Measurements from ENCODE around the gene NR5A1.
A peak's percentile ranks its signal among the peaks of the same experiment; 100 is the strongest.

NR5A1 gene

DNA sequence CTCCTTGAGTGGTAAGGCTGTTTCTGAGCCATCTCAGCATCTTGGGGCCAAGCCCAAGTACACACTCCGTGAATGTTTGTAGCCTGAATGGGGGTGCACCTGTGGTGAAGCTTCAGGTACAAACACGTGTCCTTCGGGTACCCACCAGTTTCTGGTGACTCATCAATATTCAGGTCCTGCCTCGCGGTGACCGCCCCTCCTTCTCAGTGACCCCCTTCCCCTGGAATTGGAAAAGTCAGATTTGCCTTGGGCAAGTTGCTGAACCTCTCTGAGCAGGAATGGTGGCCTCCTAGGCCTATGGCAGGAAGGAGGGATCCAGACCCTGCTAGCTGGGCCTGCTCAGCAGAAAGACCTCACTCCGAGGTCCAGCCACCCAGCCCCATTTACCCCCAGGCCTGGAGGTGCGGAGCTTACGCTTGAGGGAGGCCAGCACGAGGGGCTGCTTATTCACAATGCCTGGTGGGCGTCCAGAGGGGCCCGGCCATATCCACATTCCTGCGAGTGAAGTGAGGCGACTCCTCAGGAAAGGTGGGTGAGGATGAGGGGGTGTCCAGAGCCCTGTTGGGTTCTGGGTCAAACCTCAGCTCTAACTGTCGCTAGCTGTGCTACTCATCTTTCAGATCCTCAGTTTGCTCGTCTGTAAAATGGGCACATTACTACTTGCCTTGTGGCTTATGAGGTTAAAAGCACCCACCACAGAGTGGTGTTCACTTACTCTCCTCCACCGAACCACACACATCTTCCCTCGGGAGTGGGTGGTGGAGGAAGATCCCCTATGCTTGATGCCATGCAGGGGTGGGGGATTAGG is 49.9 kb downstream of the NR5A1 start:
- DNase-seq: no peak

DNA sequence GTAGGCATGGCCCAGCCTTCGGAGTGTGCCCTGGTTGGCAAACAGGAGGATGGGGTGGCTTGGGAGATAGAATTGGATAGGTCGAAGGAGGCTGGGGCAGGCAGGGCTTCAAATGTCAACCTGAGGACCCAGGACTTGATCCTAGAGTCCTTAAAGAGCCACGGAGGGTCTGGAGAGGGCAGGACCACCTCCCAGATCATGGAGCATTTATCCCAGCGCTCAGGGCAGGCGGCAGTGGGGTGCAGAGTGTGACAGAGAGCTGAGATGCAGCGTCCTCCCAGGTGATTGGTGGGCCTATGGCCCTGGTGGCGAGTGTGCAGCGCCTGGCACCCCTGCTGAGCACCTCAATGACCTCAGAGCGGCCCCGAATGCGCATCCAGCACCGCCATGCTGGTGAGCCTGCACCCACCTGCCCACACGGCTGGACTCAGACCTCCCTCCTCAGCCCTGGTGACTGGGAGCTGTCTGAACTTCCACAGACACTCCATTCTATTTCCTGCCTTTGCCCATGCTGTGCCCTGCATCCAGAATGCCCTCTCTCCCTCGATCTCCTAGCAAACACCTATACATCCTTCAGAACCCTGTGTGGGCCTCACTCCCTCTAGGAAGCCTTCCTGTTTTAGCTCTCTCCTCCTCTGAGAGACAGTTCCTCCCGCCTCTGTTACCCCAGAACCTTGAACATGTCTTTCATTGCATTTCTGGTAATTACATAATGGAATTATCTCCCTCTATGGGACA is 50.7 kb downstream of the NR5A1 start:
- DNase-seq: peak; percentile 29

DNA sequence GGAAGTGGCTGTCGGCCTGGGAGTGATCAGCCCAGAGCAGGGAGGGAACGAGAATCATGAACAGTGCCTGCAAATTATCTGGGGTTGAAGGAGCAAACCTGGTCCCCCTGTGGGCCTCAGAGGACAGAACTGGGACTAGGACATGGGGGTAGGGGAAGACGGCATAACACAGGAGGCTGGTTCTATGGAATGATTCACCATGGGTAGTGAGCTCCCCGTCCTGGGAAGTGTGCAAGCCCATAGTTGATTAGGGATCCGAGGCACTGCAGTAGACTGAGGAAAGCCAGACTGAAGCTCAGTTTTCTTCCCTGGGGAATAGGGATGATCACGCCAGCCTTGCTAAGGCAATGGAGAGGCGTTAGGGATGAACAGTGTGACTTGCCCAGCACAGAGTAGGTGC is 51.4 kb downstream of the NR5A1 start:
- DNase-seq: no peak

DNA sequence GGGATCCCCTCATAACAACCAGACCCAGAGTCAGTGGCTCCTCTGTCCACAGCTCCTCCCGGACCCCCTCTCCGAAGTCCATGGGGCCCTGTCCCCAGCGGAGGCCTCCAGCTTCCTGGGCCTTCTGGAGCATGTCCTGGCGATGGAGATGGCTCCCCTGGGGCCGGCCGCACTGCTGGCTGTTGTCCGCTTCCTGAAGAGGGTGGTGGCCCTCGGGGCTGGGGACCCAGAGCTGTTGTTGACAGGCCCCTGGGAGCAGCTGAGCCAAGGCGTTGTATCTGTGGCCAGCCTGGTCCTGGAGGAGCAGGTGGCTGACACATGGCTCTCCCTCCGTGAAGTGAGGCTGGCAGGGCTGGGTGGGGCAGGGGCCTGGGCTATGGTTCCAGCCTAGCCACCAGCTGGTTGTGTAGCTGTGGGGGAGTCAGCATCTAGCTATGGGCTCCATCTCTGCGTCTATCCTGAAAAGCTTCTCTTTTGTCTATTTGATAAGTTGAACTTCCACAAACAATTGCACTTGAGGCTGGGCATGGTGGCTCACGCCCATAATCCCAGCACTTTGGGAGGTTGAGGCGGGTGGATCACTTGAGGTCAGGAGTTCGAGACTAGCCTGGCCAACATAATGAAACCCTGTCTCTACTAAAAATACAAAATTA is 52.3 kb downstream of the NR5A1 start:
- DNase-seq: peak; percentile 32

GRCh38 chr9:124454296-124454695 is 52.9 kb downstream of the NR5A1 start:
- peak; percentile 24 for DNase-seq

DNA sequence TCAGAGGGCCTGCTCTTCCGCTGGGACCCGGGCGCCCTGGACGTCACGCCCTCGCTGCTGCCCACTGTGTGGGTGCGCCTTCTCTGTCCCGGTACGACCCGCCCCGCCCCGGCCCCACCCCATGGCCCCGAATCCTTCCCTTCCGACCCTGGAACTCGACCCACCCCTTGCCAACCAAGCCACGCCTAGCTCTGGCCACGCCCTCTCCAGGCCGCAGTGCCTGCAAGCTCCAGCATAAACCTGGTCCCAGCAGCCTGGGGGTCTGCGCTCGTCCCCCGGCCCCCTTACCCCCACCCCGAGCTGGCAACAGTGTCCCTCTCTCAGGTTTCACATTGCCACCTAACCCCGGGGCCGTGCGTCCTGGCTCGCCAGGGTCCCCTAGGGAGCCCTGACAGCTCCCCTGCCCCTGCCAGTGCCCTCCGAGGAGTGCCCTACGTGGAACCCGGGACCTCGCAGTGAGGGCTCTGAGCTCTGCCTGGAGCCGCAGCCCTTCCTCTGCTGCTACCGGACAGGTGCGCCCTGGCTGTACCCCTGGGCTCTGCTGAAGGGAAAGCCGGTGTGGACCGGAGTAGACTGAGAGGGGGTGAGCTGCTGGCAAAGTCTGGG is 53.5 kb downstream of the NR5A1 start:
- DNase-seq: peak; percentile 46

DNA sequence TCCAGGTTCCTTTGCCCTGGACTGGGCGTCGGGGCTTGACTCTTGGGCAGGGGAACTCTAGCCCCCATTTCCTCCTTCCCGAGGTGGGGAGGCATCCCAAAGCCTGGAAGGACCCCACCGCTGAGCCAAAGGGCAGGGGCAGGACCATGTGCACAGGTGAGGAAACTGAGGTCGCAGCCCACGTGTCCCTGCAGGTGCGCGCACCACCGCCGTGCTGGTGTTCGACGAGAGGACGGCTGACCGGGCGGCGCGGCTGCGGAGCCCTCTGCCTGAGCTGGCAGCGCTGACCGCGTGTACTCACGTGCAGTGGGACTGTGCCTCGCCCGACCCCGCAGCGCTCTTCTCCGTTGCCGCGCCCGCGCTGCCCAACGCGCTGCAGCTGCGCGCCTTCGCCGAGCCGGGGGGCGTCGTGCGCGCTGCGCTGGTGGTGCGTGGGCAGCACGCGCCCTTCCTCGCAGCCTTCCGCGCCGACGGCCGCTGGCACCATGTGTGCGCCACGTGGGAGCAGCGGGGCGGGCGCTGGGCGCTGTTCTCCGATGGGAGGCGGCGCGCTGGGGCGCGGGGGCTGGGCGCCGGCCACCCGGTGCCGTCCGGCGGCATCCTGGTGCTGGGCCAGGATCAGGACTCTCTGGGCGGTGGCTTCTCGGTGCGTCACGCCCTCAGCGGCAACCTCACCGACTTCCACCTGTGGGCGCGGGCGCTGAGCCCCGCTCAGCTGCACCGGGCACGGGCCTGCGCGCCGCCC is 54.2 kb downstream of the NR5A1 start:
- no peak for DNase-seq

DNA sequence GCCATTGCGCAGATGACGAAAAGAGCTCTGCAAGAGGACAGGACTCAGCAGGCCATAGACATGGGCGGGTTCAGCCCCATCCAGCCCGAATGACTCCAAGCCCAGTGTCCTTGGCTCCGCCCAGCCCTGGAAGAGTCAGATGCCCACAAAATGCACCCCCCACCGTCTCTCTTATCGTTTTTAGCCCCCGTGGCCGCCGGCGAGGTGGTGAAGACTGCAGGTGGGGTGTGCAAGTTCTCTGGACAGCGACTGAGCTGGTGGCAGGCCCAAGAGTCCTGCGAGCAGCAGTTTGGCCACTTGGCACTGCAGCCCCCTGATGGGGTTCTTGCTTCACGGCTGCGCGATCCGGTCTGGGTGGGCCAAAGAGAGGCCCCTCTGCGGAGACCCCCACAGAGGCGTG is 54.9 kb downstream of the NR5A1 start:
- peak; percentile 48 for DNase-seq

DNA sequence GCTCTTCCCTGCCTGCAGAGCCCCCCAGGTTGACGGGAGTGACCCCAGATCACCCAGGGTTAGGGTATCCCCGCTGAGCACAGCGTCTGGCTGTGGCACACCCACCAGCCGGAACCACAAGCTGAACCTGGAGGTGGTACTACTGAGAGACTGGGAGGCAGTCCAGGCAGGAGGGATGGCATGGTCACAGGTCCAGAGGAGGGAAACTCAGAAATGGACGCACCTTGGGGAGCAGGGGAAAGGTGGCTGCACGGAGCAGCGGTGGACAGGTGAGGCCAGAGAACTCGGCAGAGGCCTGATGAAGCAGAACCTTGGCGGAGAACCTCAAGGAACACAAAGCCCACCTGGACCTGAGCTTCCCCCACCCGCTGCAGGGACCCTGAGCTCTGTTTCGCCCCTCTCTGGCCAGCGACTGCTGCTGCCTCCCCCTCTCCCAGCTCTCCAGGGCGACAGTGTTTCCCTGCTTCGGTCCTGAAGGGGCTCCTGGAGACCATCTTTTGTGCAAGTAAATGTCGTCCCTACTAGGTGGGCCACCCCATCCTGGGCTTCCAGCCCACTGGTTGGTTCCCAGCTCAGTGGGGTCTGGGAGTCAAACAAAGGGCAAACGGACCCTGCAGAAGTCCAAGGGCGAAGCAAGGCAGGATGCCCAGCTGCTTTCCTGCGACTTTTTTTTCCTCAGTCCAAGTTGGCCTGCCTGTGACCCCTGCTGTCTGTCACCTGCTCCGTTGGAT is 56.1 kb downstream of the NR5A1 start:
- DNase-seq: peak; percentile 51

GRCh38 chr9:124450241-124450924 is 56.8 kb downstream of the NR5A1 start, which contains the start of gene ADGRD2:
TSS of gene ADGRD2 (plus strand) at chr9:124450451. CDS start at chr9:124451667, 1,216 bp downstream.
- peak; percentile 49 for DNase-seq

- no peak for DNase-seq
Measured at GRCh38 chr9:124449381-124450151, 57.6 kb downstream of the NR5A1 start.

GRCh38 chr9:124448019-124448418 is 59.2 kb downstream of the NR5A1 start:
- DNase-seq: no peak

DNA sequence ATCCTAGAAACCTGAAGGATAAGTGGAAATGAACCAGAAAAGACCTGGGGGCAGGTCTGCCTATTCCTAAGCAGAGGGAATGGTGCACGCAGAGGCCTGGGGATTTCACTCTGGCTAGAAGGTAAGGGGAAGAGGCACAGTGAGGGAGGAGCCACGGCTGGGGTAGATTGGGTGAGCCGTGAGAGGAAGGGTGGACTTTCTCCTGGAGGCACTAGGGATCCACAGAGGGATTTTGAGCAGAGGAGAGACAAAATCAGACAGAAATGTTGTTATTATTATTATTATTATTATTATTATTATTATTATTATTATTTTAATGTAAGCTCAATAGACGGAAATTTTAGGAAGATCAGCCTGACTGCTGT is 59.9 kb downstream of the NR5A1 start:
- DNase-seq: no peak

DNA sequence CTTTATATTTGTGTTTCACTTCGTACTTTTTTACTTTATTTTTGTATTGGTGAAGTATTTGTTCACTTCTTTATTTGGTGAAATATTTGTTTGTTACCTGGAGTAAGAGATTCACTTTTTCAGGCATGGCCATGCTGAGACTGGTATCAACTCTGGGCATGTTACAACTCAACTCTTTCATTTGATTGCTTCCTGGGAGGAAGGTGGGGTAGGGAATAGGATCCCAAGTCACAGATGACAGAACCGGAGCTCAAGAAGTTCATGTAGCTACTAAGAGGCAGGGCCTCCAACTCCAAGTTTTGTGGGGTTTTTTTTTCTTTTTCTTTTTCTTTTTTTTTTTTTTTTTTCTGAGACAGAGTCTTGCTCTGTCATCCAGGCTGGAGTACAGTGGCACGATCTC is 63.0 kb downstream of the NR5A1 start:
- DNase-seq: no peak

GRCh38 chr9:124443625-124444024 is 63.6 kb downstream of the NR5A1 start:
- no peak for DNase-seq

DNA sequence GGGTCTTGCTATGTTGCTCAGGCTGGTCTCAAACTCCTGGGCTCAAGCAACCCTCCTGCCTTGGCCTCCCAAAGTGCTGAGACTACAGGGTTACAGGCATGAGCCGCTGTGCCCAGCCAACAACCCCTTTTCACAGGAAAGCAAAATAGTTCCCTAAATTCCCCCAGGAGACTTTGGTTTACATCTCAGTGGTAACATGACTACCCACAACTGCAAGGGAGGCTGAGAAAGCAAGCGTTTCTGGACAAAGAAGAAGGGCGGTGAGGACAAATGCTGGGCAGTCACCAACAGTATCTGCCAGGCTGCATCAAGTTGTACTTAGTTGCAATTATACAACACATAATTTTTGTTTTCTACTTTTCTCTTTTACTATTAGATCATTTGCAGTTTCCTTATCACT is 64.4 kb downstream of the NR5A1 start:
- no peak for DNase-seq

DNA sequence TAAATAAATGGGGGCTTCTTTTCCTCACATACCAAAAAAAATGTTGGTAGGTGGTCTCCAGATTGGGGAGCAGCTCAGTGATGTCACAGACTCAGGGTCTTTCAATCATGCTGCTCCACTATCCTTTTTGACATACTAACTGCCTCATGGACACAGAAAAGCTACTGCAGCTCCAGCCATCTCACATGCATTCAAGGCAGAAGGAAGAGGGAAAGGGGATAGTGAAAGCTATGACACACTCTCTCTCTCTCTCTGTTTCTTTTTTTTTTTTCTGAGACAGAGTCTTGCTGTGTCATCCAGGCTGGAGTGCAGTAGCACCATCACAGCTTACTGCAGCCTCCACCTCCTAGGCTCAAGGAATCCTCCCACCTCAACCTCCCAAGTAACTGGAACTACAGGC is 64.8 kb downstream of the NR5A1 start:
- no peak for DNase-seq

GRCh38 chr9:124441291-124441690 is 65.9 kb downstream of the NR5A1 start:
- no peak for DNase-seq

DNA sequence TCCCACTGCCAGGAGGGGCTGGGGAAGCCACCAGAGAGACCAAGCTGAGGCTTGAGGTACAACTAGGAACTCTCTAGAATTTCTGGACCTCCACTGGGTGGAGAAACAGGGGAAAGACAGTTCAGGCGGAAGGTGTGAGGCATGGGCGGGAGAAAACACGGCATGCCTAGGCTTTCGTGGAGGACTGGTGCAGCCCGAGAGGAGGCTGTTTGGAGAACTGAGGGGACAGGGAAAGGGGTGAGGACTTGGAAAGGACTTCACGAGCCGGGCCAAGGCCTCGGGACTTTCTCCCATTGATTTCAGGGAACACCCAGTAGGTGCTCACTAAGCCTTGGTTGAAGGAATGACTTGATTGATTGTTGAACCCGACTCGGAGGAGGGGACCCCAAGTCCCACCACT is 66.4 kb downstream of the NR5A1 start:
- DNase-seq: no peak

DNA sequence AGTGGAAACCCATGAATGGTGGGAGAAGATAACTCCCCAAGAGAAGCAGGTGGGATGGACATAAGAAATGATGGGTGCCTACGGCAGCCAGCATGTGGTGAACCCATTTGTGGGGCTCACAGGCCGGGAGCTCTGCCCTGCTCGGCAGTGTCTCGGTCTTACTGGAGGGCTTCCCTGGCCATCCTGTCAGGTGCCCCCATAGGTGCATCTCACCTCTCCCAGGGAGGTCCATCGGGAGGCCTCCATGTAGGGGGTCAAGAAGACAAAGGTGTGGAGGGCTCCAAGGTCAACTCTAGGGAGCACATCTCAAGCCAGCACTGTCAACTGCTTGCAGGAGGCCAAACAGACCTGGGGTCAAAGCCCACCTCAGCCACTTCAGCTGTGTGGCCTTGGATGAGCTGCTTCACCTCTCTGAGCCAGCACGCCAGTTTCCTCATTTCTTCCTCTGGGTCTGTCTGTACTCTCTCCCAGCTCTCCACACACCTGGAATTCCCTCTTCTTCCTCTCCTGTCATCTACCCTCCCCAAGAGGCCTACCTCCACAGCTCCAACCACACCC is 67.4 kb downstream of the NR5A1 start:
- DNase-seq: no peak

All from 8988T (cell line).